A673 (cell line): ENCODE results near the gene ERC1. TPM values are rescaled to one million over a fixed set of nuclear protein-coding genes. Genes with fewer than 3 reads are reported as not detected.

Source experiments
- BruUV-seq: library from RNA; stranded (reverse); fragments of 400-500 nt; replicated peaks from 2 replicates; lab custom pipeline; 2021; lab: Mats Ljungman, UMichigan
- CTCF ChIA-PET: fragments of 300-600 bp; sonication (Branson Sonifier 250); formaldehyde crosslinking; loops from one replicate; lab custom pipeline; 2022; ENCODE audit warnings: antibody characterized with exemption; lab: Charles Lee
- POLR2A ChIA-PET: fragments of 300-600 bp; sonication (Branson Sonifier 250); formaldehyde crosslinking; loops from one replicate; lab custom pipeline; 2022; ENCODE audit warnings: antibody characterized with exemption; ENCODE audit not compliant: low non-redundant PET; lab: Charles Lee
- DNase-seq: peaks from one replicate; pipeline ENCODE4 v3.0.0-alpha.2; 2015; ENCODE audit warnings: low spot score
- H3K27ac ChIP-seq: fragments of 200-600 bp; sonication (generic); 2 replicates; pipeline ENCODE4 v1.5.1; 2016; ENCODE audit warnings: mixed run types, low read depth, mild to moderate bottlenecking, mixed read lengths, antibody characterized with exemption, low read length; ENCODE audit not compliant: poor library complexity, severe bottlenecking
- H3K27me3 ChIP-seq: fragments of 200-600 bp; sonication (generic); replicated peaks from 2 replicates; pipeline ENCODE4 v1.6.1; 2017; ENCODE audit warnings: mixed run types, low read depth, mild to moderate bottlenecking, mixed read lengths, antibody characterized with exemption, low read length; ENCODE audit not compliant: insufficient read depth, poor library complexity
- H3K36me3 ChIP-seq: fragments of 200-600 bp; sonication (generic); 2 replicates; pipeline ENCODE4 v1.6.1; 2016; ENCODE audit warnings: mixed run types, mild to moderate bottlenecking, mixed read lengths, antibody characterized with exemption, low read length; ENCODE audit not compliant: insufficient read depth, poor library complexity, severe bottlenecking
- H3K4me1 ChIP-seq: fragments of 200-600 bp; sonication (generic); 2 replicates; pipeline ENCODE4 v1.6.1; 2017; ENCODE audit warnings: mixed run types, mild to moderate bottlenecking, mixed read lengths, antibody characterized with exemption, low read length; ENCODE audit not compliant: insufficient read depth, poor library complexity, severe bottlenecking
- H3K4me3 ChIP-seq: fragments of 200-600 bp; sonication (generic); 2 replicates; pipeline ENCODE4 v1.5.1; 2016; ENCODE audit warnings: low read depth, mixed run types, mild to moderate bottlenecking, mixed read lengths, low read length; ENCODE audit not compliant: poor library complexity, severe bottlenecking
- H3K9me3 ChIP-seq: fragments of 200-600 bp; sonication (generic); 2 replicates; pipeline ENCODE4 v1.6.1; 2016; ENCODE audit warnings: mixed run types, low read depth, mild to moderate bottlenecking, mixed read lengths, antibody characterized with exemption, low read length; ENCODE audit not compliant: poor library complexity, severe bottlenecking
- CTCF ChIP-seq: fragments of 300-800, 200-600 bp; sonication (generic); conservative IDR thresholded peaks from 2 replicates; pipeline ENCODE4 v1.5.1; 2017; ENCODE audit warnings: low read depth, mild to moderate bottlenecking, antibody characterized with exemption, low read length, moderate library complexity, mixed read lengths
- EZH2 ChIP-seq: fragments of 200-600 bp; sonication (generic); IDR thresholded peaks from 2 replicates; pipeline ENCODE4 v1.6.1; 2017; ENCODE audit warnings: borderline replicate concordance, low read depth, mild to moderate bottlenecking, mixed read lengths, antibody characterized with exemption, low read length; ENCODE audit not compliant: poor library complexity, severe bottlenecking
- intact Hi-C: fragments of 100-400 bp; cut with micrococcal nuclease; formaldehyde crosslinking; loops from one replicate; pipeline ENCODE4 v1.10.0; 2022; ENCODE audit not compliant: unreplicated experiment
- total RNA-seq: library from RNA; stranded (reverse); gene quantifications from 2 replicates; pipeline ENCODE4 v1.2.3, GENCODE V29; 2021

The ERC1 gene
- total RNA-seq, 1 experiment from 2014 or later: 60.7 TPM

DNA sequence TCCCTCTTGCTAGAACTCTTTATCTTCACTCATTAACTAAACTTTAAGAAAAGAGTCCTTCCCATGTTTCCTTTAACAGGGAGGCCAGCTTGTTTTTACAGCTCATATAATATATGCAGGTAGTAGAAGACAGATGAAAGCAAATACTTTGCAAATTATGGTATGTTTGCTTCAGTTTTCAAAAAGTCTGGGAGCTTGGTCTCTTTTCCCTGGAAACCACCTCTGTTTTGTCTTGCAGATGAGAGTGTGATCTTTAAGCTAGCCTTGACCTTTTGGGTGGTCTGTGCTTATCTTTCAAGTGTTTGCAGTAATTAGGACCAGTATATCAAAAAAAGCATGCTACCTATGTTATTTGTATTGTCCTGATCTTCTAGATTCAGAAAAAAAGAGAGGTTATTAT is 62.7 kb downstream of the ERC1 start:
- no TSS peak for BruUV-seq

GRCh38 chr12:1054117-1054870 is 63.3 kb downstream of the ERC1 start:
- Histone ChIP-seq H3K4me1 (peaks cover 18% of the 10 kb centered on the region), H3K27me3 (no peaks in the 10 kb centered on the region), H3K9me3 (peaks cover 14% of the 10 kb centered on the region), H3K36me3 (no peaks in the 10 kb centered on the region), H3K27ac (peak overlapping the region; percentile 10), H3K4me3 (no peak overlapping the region)
- ChIA-PET CTCF (interaction anchor here (0.7 kb wide), 1 partner anchor 15 kb away, joined by 3 read pairs; no protein-coding TSS in a partner anchor), POLR2A (interaction anchor here (0.6 to 0.7 kb wide), 2 partner anchors 59 to 377 kb away, joined by 3 to 6 read pairs; no protein-coding TSS in a partner anchor)
- intact Hi-C loops: no loop called here
- TF ChIP-seq CTCF: no peak
- TF ChIP-seq EZH2: no peak
- BruUV-seq: no TSS peak
- peak; percentile 14 for DNase-seq

More for the DNA sequence above, 62.7 kb downstream of the ERC1 start:
- TF ChIP-seq EZH2 (no peak), CTCF (no peak)
- Histone ChIP-seq H3K36me3 (no peaks in the 10 kb centered on the region), H3K4me3 (no peak overlapping the region), H3K9me3 (peaks cover 8% of the 10 kb centered on the region), H3K27ac (no peak overlapping the region), H3K27me3 (no peaks in the 10 kb centered on the region), H3K4me1 (peaks cover 24% of the 10 kb centered on the region)
- intact Hi-C loops: no loop called here
- DNase-seq: no peak
- POLR2A ChIA-PET: interaction anchor here (0.6 to 0.7 kb wide), 2 partner anchors 59 to 376 kb away, joined by 3 to 6 read pairs; no protein-coding TSS in a partner anchor
- CTCF ChIA-PET: interaction anchor here (0.6 kb wide), 1 partner anchor 62 kb away, joined by 3 read pairs; no protein-coding TSS in a partner anchor

DNA sequence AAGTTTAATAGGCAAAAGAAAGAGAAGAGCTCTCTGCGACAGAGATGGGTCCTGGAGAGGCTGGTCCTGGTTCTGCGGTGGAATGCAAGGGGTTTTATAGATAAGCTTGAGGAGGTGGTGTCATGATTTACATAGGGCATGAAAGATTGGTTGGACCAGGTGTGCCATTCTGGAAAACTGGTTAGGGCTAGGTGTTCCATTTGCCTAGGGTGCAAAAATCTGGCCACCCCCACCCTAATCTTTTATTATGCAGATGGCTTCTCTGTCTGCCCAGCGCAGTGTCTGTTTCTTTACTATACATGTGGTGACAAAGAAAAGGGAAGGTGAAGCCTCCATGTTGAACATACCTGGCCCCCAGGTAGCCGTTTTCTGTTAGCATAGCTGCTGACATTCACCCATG is 65.4 kb downstream of the ERC1 start:
- no peak overlapping the region for H3K27ac ChIP-seq
- no TSS peak for BruUV-seq
- no peaks in the 10 kb centered on the region for H3K36me3 ChIP-seq
- peaks cover 20% of the 10 kb centered on the region for H3K9me3 ChIP-seq
- H3K27me3 ChIP-seq: no peaks in the 10 kb centered on the region
- intact Hi-C loops: no loop called here
- ChIA-PET POLR2A (no interaction called here), CTCF (no interaction called here)
- TF ChIP-seq EZH2 (no peak), CTCF (no peak)
- DNase-seq: no peak
- peaks cover 12% of the 10 kb centered on the region for H3K4me1 ChIP-seq
- no peak overlapping the region for H3K4me3 ChIP-seq
